GM10248 (cell line): ENCODE data around the gene RAB40B.

Experiments
- CTCF ChIA-PET: fragments of 300-600 bp; sonication (Branson Sonifier 250); formaldehyde crosslinking; extraction: SDS; loops from one replicate; lab custom pipeline; 2021; ENCODE audit warnings: antibody characterized with exemption; lab: Yijun Ruan, JAX
- POLR2A ChIA-PET: fragments of 350-650 bp; sonication (Branson Sonifier 250); formaldehyde crosslinking; extraction: SDS; loops from one replicate; lab custom pipeline; 2020; ENCODE audit warnings: antibody characterized with exemption; lab: Yijun Ruan, JAX
- DNase-seq: peaks from one replicate; pipeline ENCODE4 v3.0.0; 2012; ENCODE audit errors: extremely low spot score
- TF ChIP-seq, protein P1 (sequence below): IDR thresholded peaks from 2 replicates; pipeline ENCODE4 v1.5.1; 2012; ENCODE audit warnings: mild to moderate bottlenecking, low read depth; ENCODE audit errors: extremely low read depth, missing control alignments, control extremely low read depth

RAB40B gene

GRCh38 chr17:82675476-82676245 is 22.8 kb downstream of the RAB40B start:
- no peak for DNase-seq
- TF ChIP-seq, protein P1, sequence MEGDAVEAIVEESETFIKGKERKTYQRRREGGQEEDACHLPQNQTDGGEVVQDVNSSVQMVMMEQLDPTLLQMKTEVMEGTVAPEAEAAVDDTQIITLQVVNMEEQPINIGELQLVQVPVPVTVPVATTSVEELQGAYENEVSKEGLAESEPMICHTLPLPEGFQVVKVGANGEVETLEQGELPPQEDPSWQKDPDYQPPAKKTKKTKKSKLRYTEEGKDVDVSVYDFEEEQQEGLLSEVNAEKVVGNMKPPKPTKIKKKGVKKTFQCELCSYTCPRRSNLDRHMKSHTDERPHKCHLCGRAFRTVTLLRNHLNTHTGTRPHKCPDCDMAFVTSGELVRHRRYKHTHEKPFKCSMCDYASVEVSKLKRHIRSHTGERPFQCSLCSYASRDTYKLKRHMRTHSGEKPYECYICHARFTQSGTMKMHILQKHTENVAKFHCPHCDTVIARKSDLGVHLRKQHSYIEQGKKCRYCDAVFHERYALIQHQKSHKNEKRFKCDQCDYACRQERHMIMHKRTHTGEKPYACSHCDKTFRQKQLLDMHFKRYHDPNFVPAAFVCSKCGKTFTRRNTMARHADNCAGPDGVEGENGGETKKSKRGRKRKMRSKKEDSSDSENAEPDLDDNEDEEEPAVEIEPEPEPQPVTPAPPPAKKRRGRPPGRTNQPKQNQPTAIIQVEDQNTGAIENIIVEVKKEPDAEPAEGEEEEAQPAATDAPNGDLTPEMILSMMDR: no peak
- POLR2A ChIA-PET: no interaction called here
- CTCF ChIA-PET: no interaction called here

DNA sequence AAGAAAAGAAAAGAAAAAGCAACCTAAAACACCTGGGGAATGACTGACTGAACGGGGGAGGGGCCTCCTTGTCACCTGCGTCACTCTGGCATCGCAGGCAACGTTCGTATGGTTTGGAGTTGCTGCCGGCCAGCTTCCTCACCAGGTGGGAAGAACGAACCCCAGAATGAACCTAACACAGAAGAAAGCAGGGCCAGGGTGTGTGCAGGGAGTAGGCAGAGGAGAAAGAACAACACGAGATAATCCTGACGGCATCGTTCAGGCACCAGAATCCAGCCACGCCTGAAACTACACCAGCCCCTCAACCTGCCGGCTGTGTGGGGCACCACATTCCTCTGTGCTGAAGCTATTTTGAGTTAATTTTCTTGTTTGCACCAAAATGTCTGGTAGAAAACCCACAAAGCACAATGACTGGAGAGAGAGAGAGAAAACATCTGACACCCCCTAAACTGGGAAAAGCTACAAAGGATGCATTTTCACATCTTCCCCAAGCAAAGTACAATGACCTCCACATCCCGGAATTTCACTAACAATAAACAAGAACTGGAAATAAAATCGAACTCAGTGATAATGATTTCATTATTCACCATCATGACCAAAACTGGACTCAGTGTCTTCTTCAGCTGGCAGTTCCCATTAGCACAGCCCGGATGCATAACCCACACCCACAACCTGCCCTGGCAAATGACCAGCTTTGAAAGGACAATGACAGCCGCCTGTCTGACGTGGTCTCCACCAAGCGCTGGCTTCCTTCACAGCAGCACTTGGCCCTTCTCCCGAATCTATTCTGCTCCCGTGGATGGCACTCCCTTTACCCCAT is 23.6 kb downstream of the RAB40B start:
- TF ChIP-seq, protein P1: no peak
- ChIA-PET POLR2A (no interaction called here), CTCF (no interaction called here)
- no peak for DNase-seq

DNA sequence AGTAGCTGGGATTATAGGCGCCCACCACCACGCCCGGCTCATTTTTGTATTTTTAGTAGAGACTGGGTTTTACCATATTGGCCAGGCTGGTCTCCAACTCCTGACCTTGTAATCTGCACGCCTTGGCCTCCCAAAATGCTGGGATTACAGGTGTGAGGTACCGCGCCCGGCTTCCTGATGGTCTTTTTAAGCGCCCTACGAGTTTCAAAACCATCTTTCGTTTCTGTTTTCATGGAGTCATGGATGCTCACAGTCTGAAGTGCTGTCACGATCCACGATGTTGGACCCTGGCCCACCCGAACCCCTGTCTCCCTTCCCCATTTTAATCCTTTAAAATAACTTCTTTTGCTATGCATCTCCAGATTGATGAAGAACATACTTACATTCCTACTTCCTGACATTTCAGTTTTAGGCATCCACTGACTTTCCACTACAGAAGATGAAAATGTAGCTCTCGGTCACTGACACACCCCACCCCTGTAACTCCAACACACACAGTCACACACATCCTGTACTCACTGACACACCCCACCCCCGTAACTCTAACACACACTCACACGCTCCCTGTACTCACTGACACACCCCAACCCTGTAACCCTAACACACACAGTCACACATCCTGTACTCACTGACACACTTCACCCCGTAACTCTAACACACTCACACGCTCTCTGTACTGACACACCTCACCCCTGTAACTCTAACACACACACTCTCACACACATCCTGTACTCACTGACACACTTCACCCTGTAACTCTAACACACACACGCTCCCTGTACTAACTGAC is 27.6 kb downstream of the RAB40B start:
- TF ChIP-seq, protein P1: no peak
- ChIA-PET POLR2A (no interaction called here), CTCF (no interaction called here)
- no peak for DNase-seq

DNA sequence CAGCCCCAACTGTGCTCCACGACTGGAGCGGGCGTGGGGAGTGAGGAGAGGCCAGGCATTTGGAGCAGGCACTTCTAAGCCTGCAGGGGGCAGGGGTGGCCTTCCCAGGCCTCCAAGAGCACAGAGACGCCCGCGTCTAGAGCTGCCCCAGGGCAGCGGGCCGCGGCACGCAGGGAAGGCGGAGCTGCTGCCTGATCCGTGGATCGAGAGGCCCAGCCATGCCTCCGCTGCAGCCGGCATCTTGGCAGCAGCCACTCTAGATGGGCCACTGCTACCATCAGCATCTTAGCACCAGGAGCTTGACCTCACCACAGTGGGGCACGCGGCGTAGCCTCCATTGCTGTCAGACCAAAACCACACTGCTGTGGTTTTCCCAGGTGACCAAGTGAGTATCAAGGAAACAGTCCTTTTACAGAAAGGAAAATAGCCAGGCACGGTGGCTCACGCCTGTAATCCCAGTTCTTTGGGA is 29.8 kb downstream of the RAB40B start:
- TF ChIP-seq, protein P1: peak; percentile 66
- POLR2A ChIA-PET: no interaction called here
- CTCF ChIA-PET: interaction anchor here (0.6 to 3.1 kb wide), 17 partner anchors 9 to 407 kb away, joined by 3 to 17 read pairs (median 6); no protein-coding TSS in a partner anchor
- peak; percentile 83 for DNase-seq

GRCh38 chr17:82668024-82668630 is 30.4 kb downstream of the RAB40B start:
- DNase-seq: no peak
- CTCF ChIA-PET: interaction anchor here (0.6 to 3.1 kb wide), 17 partner anchors 9 to 113 kb away, joined by 3 to 17 read pairs (median 6); no protein-coding TSS in a partner anchor
- POLR2A ChIA-PET: no interaction called here
- TF ChIP-seq, protein P1: no peak
